BLaER1 treated with 17β-estradiol and CSF1 and Interleukin-3, amounts not matched to agents 10 nM and 100 nM (cell line): ENCODE results near the gene SLC24A3.
"Not testable (repeated sequence)": the region's sequence is repeated elsewhere in the genome, so short reads cannot be mapped to it uniquely, and the experiment has no call there.

Experiments
- H3K27ac ChIP-seq, 11 experiments: shearing (Covaris generic); formaldehyde crosslinking; 2 replicates each; pipeline ENCODE4 v1.8.1; 2022
- H3K27me3 ChIP-seq, 11 experiments: shearing (Covaris generic); formaldehyde crosslinking; 2 replicates each; pipeline ENCODE4 v1.8.1; 2022
- H3K36me3 ChIP-seq, 11 experiments: shearing (Covaris generic); formaldehyde crosslinking; 2 replicates each; pipeline ENCODE4 v1.8.1; 2022
- H3K4me1 ChIP-seq, 10 experiments: shearing (Covaris generic); formaldehyde crosslinking; 2 replicates each; pipeline ENCODE4 v1.8.1; 2022
- H3K4me2 ChIP-seq, 11 experiments: shearing (Covaris generic); formaldehyde crosslinking; 2 replicates each; pipeline ENCODE4 v1.8.1; 2022
- H3K4me3 ChIP-seq, 10 experiments: shearing (Covaris generic); formaldehyde crosslinking; 2 replicates each; pipeline ENCODE4 v1.8.1; 2022
- H3K9ac ChIP-seq, 11 experiments: shearing (Covaris generic); formaldehyde crosslinking; 2 replicates each; pipeline ENCODE4 v1.8.1; 2022
- H3K9me3 ChIP-seq, 11 experiments: shearing (Covaris generic); formaldehyde crosslinking; replicated peaks in 1 of 11; 2 replicates each; pipeline ENCODE4 v1.8.1; 2022
- H4K20me1 ChIP-seq, 11 experiments: shearing (Covaris generic); formaldehyde crosslinking; 2 replicates each; pipeline ENCODE4 v1.8.1; 2022
- Cebpa-rat ChIP-seq, 11 experiments: shearing (Covaris generic); IDR thresholded peaks; 2 replicates each; pipeline ENCODE4 v1.8.1; 2022

Gene SLC24A3

GRCh38 chr20:19625426-19625825 lies 413.0 kb downstream of the SLC24A3 start:
- no peaks in the 10 kb centered on the region for H3K36me3 ChIP-seq
- no peak overlapping the region for H3K4me2 ChIP-seq
- H3K27ac ChIP-seq, result no peak overlapping the region
- no peaks in the 10 kb centered on the region for H3K27me3 ChIP-seq
- H3K4me1 ChIP-seq, result peaks cover 14 to 19% (median 18%) of the 10 kb centered on the region in 10 experiments
- no peak overlapping the region for H3K9ac ChIP-seq
- H3K9me3 ChIP-seq, result peaks cover 0 to 15% (median 9%) of the 10 kb centered on the region in 11 experiments; a peak in 14 of 22 replicates
- no peak overlapping the region for H3K4me3 ChIP-seq
- no peaks in the 10 kb centered on the region for H4K20me1 ChIP-seq
- no peak for TF ChIP-seq Cebpa-rat (IDR thresholded peaks at IDR 0.05)

GRCh38 chr20:19626896-19627295 lies 414.5 kb downstream of the SLC24A3 start:
- no peak for TF ChIP-seq Cebpa-rat (IDR thresholded peaks at IDR 0.05)
- Histone ChIP-seq H3K4me1 (peaks cover 0 to 5% (median 4%) of the 10 kb centered on the region in 10 experiments; a peak in 15 of 20 replicates), H3K4me2 (no peak overlapping the region)

GRCh38 chr20:19628570-19629134 lies 416.2 kb downstream of the SLC24A3 start:
- no peaks in the 10 kb centered on the region for H3K36me3 ChIP-seq
- peak in 3 of 11 experiments; percentile 13 to 71 (median 20); a peak in 2 of 22 replicates for TF ChIP-seq Cebpa-rat (IDR thresholded peaks at IDR 0.05)
- no peak overlapping the region for H3K4me2 ChIP-seq
- peaks cover 0 to 7% (median 0%) of the 10 kb centered on the region in 10 experiments; a peak in 4 of 20 replicates for H3K4me1 ChIP-seq
- no peaks in the 10 kb centered on the region for H4K20me1 ChIP-seq
- no peak overlapping the region for H3K27ac ChIP-seq
- H3K9ac ChIP-seq, result no peak overlapping the region
- H3K9me3 ChIP-seq, result peaks cover 0 to 10% (median 8%) of the 10 kb centered on the region in 11 experiments; a peak in 14 of 22 replicates
- no peak overlapping the region for H3K4me3 ChIP-seq
- no peaks in the 10 kb centered on the region for H3K27me3 ChIP-seq

More at GRCh38 chr20:19626896-19627295, 414.5 kb downstream of the SLC24A3 start:
- Histone ChIP-seq H3K27ac (no peak overlapping the region), H3K9me3 (peaks cover 0 to 15% (median 9%) of the 10 kb centered on the region in 11 experiments; a peak in 14 of 22 replicates), H3K27me3 (no peaks in the 10 kb centered on the region), H4K20me1 (no peaks in the 10 kb centered on the region), H3K4me3 (no peak overlapping the region), H3K36me3 (no peaks in the 10 kb centered on the region), H3K9ac (no peak overlapping the region)

- H3K4me1 ChIP-seq, result peaks cover 0 to 13% (median 0%) of the 10 kb centered on the region in 10 experiments; a peak in 4 of 20 replicates
- peaks cover 0 to 6% (median 0%) of the 10 kb centered on the region in 11 experiments; a peak in 2 of 22 replicates for H3K9me3 ChIP-seq
- no peaks in the 10 kb centered on the region for H3K36me3 ChIP-seq
- TF ChIP-seq Cebpa-rat (IDR thresholded peaks at IDR 0.05), result no peak
- no peak overlapping the region for H3K4me2 ChIP-seq
- no peak overlapping the region for H3K9ac ChIP-seq
- H4K20me1 ChIP-seq, result no peaks in the 10 kb centered on the region
- H3K4me3 ChIP-seq, result no peak overlapping the region
- H3K27me3 ChIP-seq, result no peaks in the 10 kb centered on the region
- H3K27ac ChIP-seq, result no peak overlapping the region
Observed at GRCh38 chr20:19631410-19631809, 419.0 kb downstream of the SLC24A3 start.

GRCh38 chr20:19633985-19634384 lies 421.5 kb downstream of the SLC24A3 start:
- H3K4me2 ChIP-seq, result peak overlapping the region in 2 of 11 experiments; percentile 67 to 72; a peak in 4 of 22 replicates
- H3K9me3 ChIP-seq, result peaks cover 0 to 6% (median 0%) of the 10 kb centered on the region in 11 experiments; a peak in 2 of 22 replicates
- no peaks in the 10 kb centered on the region for H3K36me3 ChIP-seq
- peak overlapping the region in 1 of 11 experiments; percentile 6; a peak in 1 of 22 replicates for H3K27ac ChIP-seq
- no peak for TF ChIP-seq Cebpa-rat (IDR thresholded peaks at IDR 0.05)
- no peaks in the 10 kb centered on the region for H3K27me3 ChIP-seq
- no peak overlapping the region for H3K4me3 ChIP-seq
- H4K20me1 ChIP-seq, result no peaks in the 10 kb centered on the region
- no peak overlapping the region for H3K9ac ChIP-seq
- H3K4me1 ChIP-seq, result peaks cover 0 to 13% (median 0%) of the 10 kb centered on the region in 10 experiments; a peak in 4 of 20 replicates

GRCh38 chr20:19639471-19640045 lies 427.1 kb downstream of the SLC24A3 start:
- H3K36me3 ChIP-seq, H3K4me1 ChIP-seq, H3K27ac ChIP-seq, H3K9me3 ChIP-seq, H4K20me1 ChIP-seq, H3K9ac ChIP-seq, H3K27me3 ChIP-seq, H3K4me2 ChIP-seq, H3K4me3 ChIP-seq: not testable (repeated sequence)

GRCh38 chr20:19642860-19643259 lies 430.4 kb downstream of the SLC24A3 start:
- Histone ChIP-seq H3K9ac (no peak overlapping the region), H3K4me1 (no peaks in the 10 kb centered on the region), H3K4me3 (no peak overlapping the region), H3K27me3 (no peaks in the 10 kb centered on the region), H3K9me3 (peaks cover 0 to 4% (median 0%) of the 10 kb centered on the region in 11 experiments; a peak in 1 of 22 replicates), H3K4me2 (no peak overlapping the region), H3K36me3 (no peaks in the 10 kb centered on the region), H4K20me1 (no peaks in the 10 kb centered on the region), H3K27ac (no peak overlapping the region)
- no peak for TF ChIP-seq Cebpa-rat (IDR thresholded peaks at IDR 0.05)

- no peaks in the 10 kb centered on the region for H3K36me3 ChIP-seq
- H3K4me1 ChIP-seq, result no peaks in the 10 kb centered on the region
- peaks cover 0 to 4% (median 0%) of the 10 kb centered on the region in 11 experiments; a peak in 1 of 22 replicates for H3K9me3 ChIP-seq
- no peaks in the 10 kb centered on the region for H4K20me1 ChIP-seq
- H3K4me2 ChIP-seq, result no peak overlapping the region
- H3K4me3 ChIP-seq, result no peak overlapping the region
- no peak for TF ChIP-seq Cebpa-rat (IDR thresholded peaks at IDR 0.05)
- no peak overlapping the region for H3K27ac ChIP-seq
- H3K9ac ChIP-seq, result no peak overlapping the region
- H3K27me3 ChIP-seq, result no peaks in the 10 kb centered on the region
Observed at GRCh38 chr20:19644085-19644484, 431.6 kb downstream of the SLC24A3 start.

- H3K9me3 ChIP-seq, result peaks cover 0 to 9% (median 4%) of the 10 kb centered on the region in 11 experiments; a peak in 10 of 22 replicates
- H3K27me3 ChIP-seq, result no peaks in the 10 kb centered on the region
- no peaks in the 10 kb centered on the region for H3K36me3 ChIP-seq
- no peak overlapping the region for H3K4me2 ChIP-seq
- no peak overlapping the region for H3K4me3 ChIP-seq
- no peaks in the 10 kb centered on the region for H4K20me1 ChIP-seq
- H3K4me1 ChIP-seq, result peaks cover 0 to under 1% (median 0%) of the 10 kb centered on the region in 10 experiments; a peak in 1 of 20 replicates
- no peak overlapping the region for H3K27ac ChIP-seq
- TF ChIP-seq Cebpa-rat (IDR thresholded peaks at IDR 0.05), result no peak
- no peak overlapping the region for H3K9ac ChIP-seq
Observed at GRCh38 chr20:19646963-19647362, 434.5 kb downstream of the SLC24A3 start.
